ENCODE results near the gene TAB2.

- TF ChIP-seq POLR2A (IDR thresholded peaks at IDR 0.05; ENCODE audit: low read depth, low read length) (no peak), CTCF (IDR thresholded peaks at IDR 0.05; ENCODE audit: extremely low read depth in 1 of 2, insufficient read depth in 1 of 2, low read depth in 1 of 2, low read length in 2 of 2) (no peak)
Observed at GRCh38 chr6:149366267-149366921, 48.9 kb downstream of the TAB2 start.

Measured in endothelial cell of umbilical vein (primary cell).